Skeletal muscle tissue (tissue), 4 donors: Measurements from ENCODE around the gene CALML4. TPM values are rescaled to one million over a fixed set of nuclear protein-coding genes. Genes with fewer than 3 reads are reported as not detected.

Experiments used
- H3K27ac ChIP-seq: one replicate; pipeline ENCODE4 v1.7.0; 2013; ENCODE audit warnings: mild to moderate bottlenecking, low read depth, low read length, inconsistent platforms
- H3K27me3 ChIP-seq, 3 donors: one replicate each; pipeline ENCODE4 v1.7.0; 2013; ENCODE audit warnings: low read length in 3 of 3; ENCODE audit not compliant: control insufficient read depth in 3 of 3, insufficient read depth in 3 of 3
- H3K36me3 ChIP-seq, 3 donors: one replicate each; pipeline ENCODE4 v1.7.0; 2013; ENCODE audit warnings: low read length in 3 of 3; ENCODE audit not compliant: control insufficient read depth in 3 of 3, insufficient read depth in 3 of 3
- H3K4me1 ChIP-seq, 3 donors: one replicate each; pipeline ENCODE4 v1.7.0; 2013; ENCODE audit warnings: low read length in 3 of 3, mild to moderate bottlenecking in 3 of 3; ENCODE audit not compliant: control insufficient read depth in 3 of 3, insufficient read depth in 3 of 3
- H3K4me3 ChIP-seq, 3 donors: one replicate each; pipeline ENCODE4 v1.7.0; 2013; ENCODE audit warnings: low read length in 3 of 3
- H3K9ac ChIP-seq, 3 donors: one replicate each; pipeline ENCODE4 v1.7.0; 2013; ENCODE audit warnings: low read length in 3 of 3, mild to moderate bottlenecking in 3 of 3, moderate library complexity in 2 of 3, low read depth in 1 of 3
- H3K9me3 ChIP-seq, 3 donors: one replicate each; pipeline ENCODE4 v1.7.0; 2013; ENCODE audit warnings: low read length in 3 of 3; ENCODE audit not compliant: control insufficient read depth in 3 of 3
- total RNA-seq: library from RNA; depleted of rRNA; stranded (reverse); fragments of >200 nt; gene quantifications from one replicate; pipeline ENCODE4 v1.2.3, GENCODE V29; 2014
- donor health status: Osteomylitis.

CALML4 gene
- total RNA-seq, 1 donor from 2014 or later = 2.6 TPM

- no peak overlapping the region for H3K4me3 ChIP-seq
- H3K27me3 ChIP-seq = no peaks in the 10 kb centered on the region
- H3K9me3 ChIP-seq = no peaks in the 10 kb centered on the region
- no peak overlapping the region for H3K27ac ChIP-seq
- H3K36me3 ChIP-seq = peaks cover 3 to 15% (median 7%) of the 10 kb centered on the region in 3 donors
- no peak overlapping the region for H3K9ac ChIP-seq
- no peaks in the 10 kb centered on the region for H3K4me1 ChIP-seq
Measured at GRCh38 chr15:68152342-68152741, 52.8 kb downstream of the CALML4 start.

- Histone ChIP-seq H3K27me3 (no peaks in the 10 kb centered on the region), H3K4me3 (no peak overlapping the region), H3K9me3 (no peaks in the 10 kb centered on the region), H3K4me1 (no peaks in the 10 kb centered on the region), H3K36me3 (peaks cover 9 to 13% (median 10%) of the 10 kb centered on the region in 3 donors), H3K9ac (no peak overlapping the region), H3K27ac (no peak overlapping the region)
Measured at GRCh38 chr15:68151277-68151676, 53.9 kb downstream of the CALML4 start.

GRCh38 chr15:68150187-68150586, 54.9 kb downstream of the CALML4 start:
- H3K4me3 ChIP-seq = no peak overlapping the region
- no peaks in the 10 kb centered on the region for H3K9me3 ChIP-seq
- H3K9ac ChIP-seq = no peak overlapping the region
- no peaks in the 10 kb centered on the region for H3K27me3 ChIP-seq
- peaks cover 6 to 17% (median 9%) of the 10 kb centered on the region in 3 donors for H3K36me3 ChIP-seq
- H3K4me1 ChIP-seq = no peaks in the 10 kb centered on the region
- no peak overlapping the region for H3K27ac ChIP-seq

- H3K27ac ChIP-seq = no peak overlapping the region
- no peaks in the 10 kb centered on the region for H3K27me3 ChIP-seq
- H3K9me3 ChIP-seq = no peaks in the 10 kb centered on the region
- H3K36me3 ChIP-seq = peaks cover 6 to 16% (median 9%) of the 10 kb centered on the region in 3 donors
- H3K4me1 ChIP-seq = no peaks in the 10 kb centered on the region
- no peak overlapping the region for H3K4me3 ChIP-seq
- H3K9ac ChIP-seq = no peak overlapping the region
Measured at GRCh38 chr15:68149059-68149458, 56.1 kb downstream of the CALML4 start.

- Histone ChIP-seq H3K9me3 (no peaks in the 10 kb centered on the region), H3K27ac (no peak overlapping the region), H3K4me3 (no peak overlapping the region), H3K4me1 (no peaks in the 10 kb centered on the region), H3K36me3 (peaks cover 6 to 14% (median 9%) of the 10 kb centered on the region in 3 donors), H3K27me3 (no peaks in the 10 kb centered on the region), H3K9ac (no peak overlapping the region)
Measured at GRCh38 chr15:68148039-68148438, 57.1 kb downstream of the CALML4 start.

GRCh38 chr15:68145706-68146105, 59.4 kb downstream of the CALML4 start:
- Histone ChIP-seq H3K9me3 (no peaks in the 10 kb centered on the region), H3K36me3 (peaks cover 6 to 14% (median 9%) of the 10 kb centered on the region in 3 donors), H3K9ac (no peak overlapping the region), H3K4me1 (no peaks in the 10 kb centered on the region), H3K27ac (no peak overlapping the region), H3K27me3 (no peaks in the 10 kb centered on the region), H3K4me3 (no peak overlapping the region)

GRCh38 chr15:68143785-68144184, 61.3 kb downstream of the CALML4 start:
- Histone ChIP-seq H3K27me3 (no peaks in the 10 kb centered on the region), H3K27ac (no peak overlapping the region), H3K36me3 (peaks cover 6 to 20% (median 9%) of the 10 kb centered on the region in 3 donors), H3K9me3 (no peaks in the 10 kb centered on the region), H3K4me3 (no peak overlapping the region), H3K4me1 (no peaks in the 10 kb centered on the region), H3K9ac (no peak overlapping the region)

GRCh38 chr15:68143129-68143528, 62.0 kb downstream of the CALML4 start:
- H3K9me3 ChIP-seq = no peaks in the 10 kb centered on the region
- no peaks in the 10 kb centered on the region for H3K27me3 ChIP-seq
- no peak overlapping the region for H3K4me3 ChIP-seq
- peaks cover 5 to 21% (median 7%) of the 10 kb centered on the region in 3 donors for H3K36me3 ChIP-seq
- H3K9ac ChIP-seq = no peak overlapping the region
- no peaks in the 10 kb centered on the region for H3K4me1 ChIP-seq
- H3K27ac ChIP-seq = no peak overlapping the region

Other genes with a start within 250 kb of the CALML4 start
- 15.7 TPM for gene PIAS1, start 151.0 kb downstream of the CALML4 start, total RNA-seq
- gene CLN6, start 24.4 kb upstream of the CALML4 start, total RNA-seq = 6.8 TPM
- gene FEM1B, start 72.4 kb upstream of the CALML4 start, total RNA-seq = 42.8 TPM
- 5.7 TPM for gene ITGA11, start 226.8 kb upstream of the CALML4 start, total RNA-seq